Breast epithelium (tissue), 4 donors: Measurements from ENCODE around the gene TCF7L1. TPM values are rescaled to one million over a fixed set of nuclear protein-coding genes. Genes with fewer than 3 reads are reported as not detected.

Experiments used
- DNase-seq, 2 donors: peaks; one replicate each; pipeline ENCODE4 v3.0.0-alpha.2; 2019; ENCODE audit warnings: low spot score in 2 of 2
- H3K27ac ChIP-seq, 2 donors: fragments of 200-600 bp; sonication (generic) in 1 of 2; one replicate each; pipeline ENCODE4 v1.5.1; 2016 to 2019; ENCODE audit warnings: mild to moderate bottlenecking in 1 of 2
- H3K27me3 ChIP-seq, 2 donors: fragments of 200-600 bp; sonication (generic) in 1 of 2; one replicate each; pipeline versions ENCODE4 v1.5.1 to v1.6.0; 2017 to 2019; ENCODE audit warnings: control low read depth in 1 of 2, mild to moderate bottlenecking in 1 of 2
- H3K36me3 ChIP-seq: fragments of 200-600 bp; one replicate; pipeline ENCODE4 v1.5.1; 2019
- H3K4me1 ChIP-seq, 2 donors: fragments of 200-600 bp; sonication (generic); one replicate each; pipeline ENCODE4 v1.5.1; 2016 to 2019; ENCODE audit warnings: control low read depth in 1 of 2
- H3K4me3 ChIP-seq, 3 donors: fragments of 200-600 bp; sonication (generic); 1 replicate in 2 of 3; 2 replicates in 1 of 3; pipeline ENCODE4 v1.5.1; 2016 to 2019; ENCODE audit warnings: mild to moderate bottlenecking in 3 of 3, moderate library complexity in 2 of 3
- H3K9me3 ChIP-seq, 2 donors: fragments of 200-600 bp; sonication (generic) in 1 of 2; one replicate each; pipeline ENCODE4 v1.5.1; 2016 to 2019; ENCODE audit warnings: control low read depth in 1 of 2
- POLR2A ChIP-seq: fragments of 450-650 bp; IDR thresholded peaks from one replicate; pipeline ENCODE4 v1.6.1; 2016; ENCODE audit warnings: antibody characterized with exemption, mild to moderate bottlenecking, moderate library complexity
- POLR2AphosphoS5 ChIP-seq, 3 donors: sonication (generic); formaldehyde crosslinking; IDR thresholded peaks; one replicate each; pipeline ENCODE4 v1.6.1; 2017; ENCODE audit warnings: antibody characterized with exemption in 3 of 3
- intact Hi-C: fragments of 100-400 bp; cut with DNase I; formaldehyde crosslinking; loops from one replicate; pipeline ENCODE4 v1.15.1; 2023; ENCODE audit warnings: low total_unique reads
- total RNA-seq, 3 donors: library from RNA; depleted of rRNA; stranded (reverse); fragments of >200 nt; gene quantifications; one replicate each; pipeline ENCODE4 v1.1.0, GENCODE V29; 2016
- TF ChIP-seq, protein P1 (sequence below), 3 donors: fragments of 450-650 bp; IDR thresholded peaks; one replicate each; pipeline ENCODE4 v1.5.1; 2016 to 2017; ENCODE audit warnings: antibody characterized with exemption in 3 of 3, mild to moderate bottlenecking in 3 of 3, moderate library complexity in 3 of 3

The TCF7L1 gene
- total RNA-seq, 3 donors from 2014 or later, result 3.4 to 6.9 (median 5.9) TPM

DNA sequence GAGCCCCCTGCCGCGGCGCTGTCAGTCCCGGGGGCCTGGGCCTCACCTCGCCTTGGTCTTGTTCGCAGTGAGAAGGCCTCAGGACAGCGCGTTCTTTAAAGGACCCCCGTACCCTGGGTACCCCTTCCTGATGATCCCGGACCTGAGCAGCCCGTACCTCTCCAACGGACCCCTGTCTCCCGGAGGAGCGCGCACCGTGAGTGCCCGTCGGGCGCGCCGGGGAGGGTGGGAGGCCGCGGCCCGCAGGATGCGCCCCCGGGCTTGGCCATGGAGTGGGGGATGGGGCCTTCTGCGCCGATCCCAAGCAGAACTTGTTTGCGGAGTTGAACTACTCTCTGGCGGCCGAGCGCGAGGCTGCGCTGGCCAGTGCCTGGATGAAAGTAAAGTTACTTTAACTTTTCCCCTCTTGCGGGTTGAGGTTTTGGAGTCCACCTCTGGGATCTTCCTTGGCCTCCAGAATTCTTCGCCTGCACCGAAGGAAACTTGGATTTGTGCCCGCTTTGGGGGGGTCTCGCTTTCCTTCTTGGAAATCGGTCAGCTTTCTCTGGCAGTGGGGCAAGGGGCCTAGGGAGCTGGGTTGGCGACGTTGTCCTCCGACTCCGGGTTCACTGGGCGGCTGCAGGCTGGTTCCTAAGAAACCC lies 1.2 kb downstream of the TCF7L1 start:
- Histone ChIP-seq H3K4me1 (peaks cover 0 to 10% of the 10 kb centered on the region in 2 donors), H3K9me3 (no peaks in the 10 kb centered on the region), H3K36me3 (no peaks in the 10 kb centered on the region), H3K27ac (peak overlapping the region; percentile 80 to 94), H3K27me3 (no peaks in the 10 kb centered on the region), H3K4me3 (peak overlapping the region; percentile 87 to 93 (median 92))
- TF ChIP-seq POLR2A (no peak), POLR2AphosphoS5 (IDR thresholded peaks at IDR 0.05) (peak in 2 of 3 donors; percentile 7 to 10)
- no peak for DNase-seq
- intact Hi-C loops, result loop anchor here (5.0 kb wide), 1 partner anchor 153 kb away; no protein-coding TSS in a partner anchor

DNA sequence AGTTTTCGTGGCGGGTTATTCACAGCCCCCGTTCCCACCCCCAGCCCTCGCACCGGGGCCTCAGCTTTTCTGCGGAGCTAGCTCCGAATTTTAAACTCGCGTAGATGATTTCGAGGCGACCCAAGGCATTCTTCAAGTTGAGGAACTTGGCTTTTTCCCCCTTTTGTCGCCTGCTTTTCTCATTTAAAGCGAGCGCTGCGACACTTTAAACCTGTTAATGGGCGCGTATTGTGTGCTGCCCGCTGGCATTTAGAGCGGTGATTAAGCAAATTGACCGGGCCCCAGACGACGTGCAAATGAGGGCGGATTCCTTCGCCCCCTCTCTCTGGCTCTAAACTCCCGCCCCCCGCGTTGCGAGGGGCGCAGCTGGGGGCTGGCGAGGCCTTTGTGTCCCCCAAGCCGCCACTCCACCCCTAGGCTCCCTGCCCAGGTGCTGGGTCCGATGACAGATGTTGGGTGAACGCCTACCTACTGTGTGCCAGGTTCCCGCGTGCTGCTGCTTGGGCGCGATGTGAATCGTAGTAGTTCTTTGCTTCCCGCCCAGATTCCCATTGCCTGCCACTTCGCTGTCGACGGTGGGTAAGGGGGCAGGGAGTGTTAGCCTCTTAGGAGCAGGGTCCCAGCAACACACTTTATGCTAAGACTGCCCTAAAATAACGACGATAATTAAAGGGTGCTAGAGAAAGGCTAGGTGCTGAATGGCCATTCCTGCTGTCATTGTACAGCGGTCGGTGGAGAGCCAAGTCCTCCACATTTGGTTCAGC lies 1.9 kb downstream of the TCF7L1 start:
- H3K4me1 ChIP-seq, result peaks cover 0 to 10% of the 10 kb centered on the region in 2 donors
- TF ChIP-seq, protein P1, sequence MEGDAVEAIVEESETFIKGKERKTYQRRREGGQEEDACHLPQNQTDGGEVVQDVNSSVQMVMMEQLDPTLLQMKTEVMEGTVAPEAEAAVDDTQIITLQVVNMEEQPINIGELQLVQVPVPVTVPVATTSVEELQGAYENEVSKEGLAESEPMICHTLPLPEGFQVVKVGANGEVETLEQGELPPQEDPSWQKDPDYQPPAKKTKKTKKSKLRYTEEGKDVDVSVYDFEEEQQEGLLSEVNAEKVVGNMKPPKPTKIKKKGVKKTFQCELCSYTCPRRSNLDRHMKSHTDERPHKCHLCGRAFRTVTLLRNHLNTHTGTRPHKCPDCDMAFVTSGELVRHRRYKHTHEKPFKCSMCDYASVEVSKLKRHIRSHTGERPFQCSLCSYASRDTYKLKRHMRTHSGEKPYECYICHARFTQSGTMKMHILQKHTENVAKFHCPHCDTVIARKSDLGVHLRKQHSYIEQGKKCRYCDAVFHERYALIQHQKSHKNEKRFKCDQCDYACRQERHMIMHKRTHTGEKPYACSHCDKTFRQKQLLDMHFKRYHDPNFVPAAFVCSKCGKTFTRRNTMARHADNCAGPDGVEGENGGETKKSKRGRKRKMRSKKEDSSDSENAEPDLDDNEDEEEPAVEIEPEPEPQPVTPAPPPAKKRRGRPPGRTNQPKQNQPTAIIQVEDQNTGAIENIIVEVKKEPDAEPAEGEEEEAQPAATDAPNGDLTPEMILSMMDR (IDR thresholded peaks at IDR 0.05), result no peak
- TF ChIP-seq POLR2AphosphoS5 (IDR thresholded peaks at IDR 0.05), result no peak
- no peak for TF ChIP-seq POLR2A
- no peak for DNase-seq
- peak overlapping the region; percentile 87 to 93 (median 92) for H3K4me3 ChIP-seq
- no peaks in the 10 kb centered on the region for H3K9me3 ChIP-seq
- intact Hi-C loops, result loop anchor here (5.0 kb wide), 1 partner anchor 152 kb away; no protein-coding TSS in a partner anchor
- H3K27me3 ChIP-seq, result no peaks in the 10 kb centered on the region
- no peaks in the 10 kb centered on the region for H3K36me3 ChIP-seq
- H3K27ac ChIP-seq, result peak overlapping the region; percentile 80 to 94

DNA sequence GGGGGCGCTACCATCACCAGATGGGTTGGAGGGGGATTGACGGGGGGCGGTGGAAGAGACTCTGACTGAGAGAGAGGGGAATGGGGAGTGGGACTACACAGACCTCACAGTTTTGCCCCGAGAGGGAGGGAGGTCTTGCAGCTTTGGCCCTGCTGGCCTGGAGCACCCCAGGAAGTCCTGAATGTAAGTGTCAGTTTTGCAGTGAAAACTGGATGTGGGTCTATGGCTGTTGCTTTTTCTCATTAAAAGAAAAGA lies 2.4 kb downstream of the TCF7L1 start:
- H3K27ac ChIP-seq, result peak overlapping the region; percentile 80 to 94
- TF ChIP-seq POLR2A, result no peak
- H3K4me1 ChIP-seq, result peaks cover 0 to 10% of the 10 kb centered on the region in 2 donors
- no peaks in the 10 kb centered on the region for H3K9me3 ChIP-seq
- intact Hi-C loops, result no loop called here
- H3K27me3 ChIP-seq, result no peaks in the 10 kb centered on the region
- DNase-seq, result no peak
- peak overlapping the region in 2 of 3 donors; percentile 87 to 93 for H3K4me3 ChIP-seq
- H3K36me3 ChIP-seq, result no peaks in the 10 kb centered on the region

DNA sequence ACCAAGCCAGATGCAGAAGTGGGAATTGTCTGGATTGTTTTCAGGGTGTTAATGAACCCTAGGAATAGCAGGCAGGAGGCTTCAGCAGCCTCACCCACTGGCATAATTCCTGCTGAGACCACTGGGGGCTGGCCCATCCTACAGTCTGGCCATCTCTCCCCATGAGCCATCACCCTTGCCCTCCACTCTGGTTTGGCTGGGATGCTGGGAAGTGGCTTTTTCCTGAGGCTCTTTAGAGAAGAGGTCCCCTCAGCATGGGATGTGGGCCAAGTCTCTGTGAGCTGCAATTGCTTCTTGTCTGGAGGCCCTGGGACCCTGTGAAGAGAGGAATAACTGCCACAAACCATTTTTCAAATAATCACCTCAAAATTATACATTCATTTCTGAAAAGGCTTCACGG lies 4.0 kb downstream of the TCF7L1 start:
- Histone ChIP-seq H3K4me3 (no peak overlapping the region), H3K9me3 (no peaks in the 10 kb centered on the region), H3K36me3 (no peaks in the 10 kb centered on the region), H3K27ac (peak overlapping the region; percentile 14 to 94), H3K27me3 (no peaks in the 10 kb centered on the region), H3K4me1 (peaks cover 0 to 10% of the 10 kb centered on the region in 2 donors)
- intact Hi-C loops, result no loop called here
- no peak for TF ChIP-seq POLR2AphosphoS5 (IDR thresholded peaks at IDR 0.05)
- TF ChIP-seq POLR2A, result no peak
- TF ChIP-seq, protein P1 (IDR thresholded peaks at IDR 0.05), result no peak
- DNase-seq, result no peak

DNA sequence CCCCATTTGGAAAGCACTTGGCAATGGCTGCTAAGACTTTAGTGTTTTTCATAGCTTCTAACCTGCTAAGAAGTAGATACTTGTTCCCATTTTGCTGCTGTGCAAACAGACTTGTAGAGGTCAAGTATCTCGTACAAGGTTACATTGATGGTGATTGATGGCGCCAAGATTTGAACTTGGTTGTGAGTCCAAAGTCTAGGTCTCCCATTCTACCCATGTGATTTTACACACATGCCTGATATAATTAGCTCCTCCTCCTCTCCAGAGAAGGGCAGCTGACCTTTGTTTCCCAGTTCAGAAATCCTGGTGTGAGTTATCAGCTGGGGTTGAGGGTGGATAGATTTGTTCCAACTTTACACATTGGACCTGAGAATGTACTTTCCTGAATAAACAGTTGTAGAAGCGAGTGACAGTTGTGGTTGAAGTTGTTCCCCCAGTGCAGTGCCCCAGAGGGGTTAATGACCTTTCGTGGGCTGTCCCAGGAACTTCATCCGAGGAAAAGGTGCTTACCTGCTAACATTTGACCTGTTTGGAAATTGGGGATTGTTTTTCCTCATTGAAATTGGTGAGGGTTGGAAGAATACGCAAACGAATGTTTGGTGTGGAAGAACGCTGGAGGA lies 10.4 kb downstream of the TCF7L1 start:
- H3K9me3 ChIP-seq, result no peaks in the 10 kb centered on the region
- no peaks in the 10 kb centered on the region for H3K36me3 ChIP-seq
- no peak for TF ChIP-seq POLR2A
- TF ChIP-seq POLR2AphosphoS5 (IDR thresholded peaks at IDR 0.05), result no peak
- TF ChIP-seq, protein P1 (IDR thresholded peaks at IDR 0.05), result no peak
- H3K27ac ChIP-seq, result no peak overlapping the region
- no peak for DNase-seq
- no peak overlapping the region for H3K4me3 ChIP-seq
- no peaks in the 10 kb centered on the region for H3K4me1 ChIP-seq
- intact Hi-C loops, result no loop called here
- H3K27me3 ChIP-seq, result no peaks in the 10 kb centered on the region
